GM18498 (cell line): ENCODE results near the gene DCDC2B.
"Not testable (repeated sequence)": the region's sequence is repeated elsewhere in the genome, so short reads cannot be mapped to it uniquely, and the experiment has no call there.

Experiments used
- ATAC-seq: cut with Tn5 transposase; IDR thresholded peaks from one replicate; pipeline ENCODE4 v1.9.1; 2021; ENCODE audit warnings: mild to moderate bottlenecking, moderate library complexity; ENCODE audit not compliant: unreplicated experiment

DCDC2B gene

DNA sequence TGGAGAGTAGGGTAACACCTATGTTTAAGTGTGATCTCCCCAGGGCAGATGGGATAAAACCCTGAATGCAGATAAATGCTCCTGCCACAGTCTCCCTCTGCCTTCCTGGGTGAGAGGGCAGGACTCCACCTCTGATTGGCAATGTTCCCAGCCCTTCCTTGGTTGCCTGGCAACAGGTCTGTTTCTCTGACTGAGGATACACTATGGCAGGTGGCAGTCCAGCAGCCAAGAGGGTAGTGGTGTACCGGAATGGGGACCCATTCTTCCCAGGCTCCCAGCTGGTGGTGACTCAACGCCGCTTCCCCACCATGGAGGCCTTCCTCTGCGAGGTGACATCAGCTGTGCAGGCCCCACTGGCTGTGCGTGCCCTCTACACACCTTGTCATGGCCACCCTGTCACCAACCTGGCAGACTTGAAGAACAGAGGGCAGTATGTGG lies at the start of gene DCDC2B:
Gene DCDC2B, plus strand, starts transcription at position 199 of the 438 bp plus-strand sequence. Its CDS starts 5 bp downstream, at position 204.
- ATAC-seq, result no peak

DNA sequence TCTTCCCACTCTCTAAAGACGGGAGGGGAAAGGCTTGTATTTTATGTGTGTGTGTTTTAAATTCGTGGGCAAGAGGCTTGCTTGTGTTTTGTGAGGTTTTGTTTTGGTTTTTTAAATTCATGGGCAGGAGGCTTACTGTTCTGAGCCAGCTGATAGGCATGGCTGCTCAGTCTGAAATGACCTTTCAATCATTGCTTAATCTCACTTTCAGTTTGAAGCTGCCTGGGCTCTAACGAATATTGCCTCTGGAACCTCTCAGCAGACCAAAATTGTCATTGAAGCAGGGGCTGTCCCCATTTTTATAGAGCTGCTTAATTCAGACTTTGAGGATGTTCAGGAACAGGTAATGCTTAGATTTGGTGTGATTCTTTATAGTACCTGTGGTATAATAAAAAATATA lies 49.7 kb upstream of the DCDC2B start:
- no peak for ATAC-seq

DNA sequence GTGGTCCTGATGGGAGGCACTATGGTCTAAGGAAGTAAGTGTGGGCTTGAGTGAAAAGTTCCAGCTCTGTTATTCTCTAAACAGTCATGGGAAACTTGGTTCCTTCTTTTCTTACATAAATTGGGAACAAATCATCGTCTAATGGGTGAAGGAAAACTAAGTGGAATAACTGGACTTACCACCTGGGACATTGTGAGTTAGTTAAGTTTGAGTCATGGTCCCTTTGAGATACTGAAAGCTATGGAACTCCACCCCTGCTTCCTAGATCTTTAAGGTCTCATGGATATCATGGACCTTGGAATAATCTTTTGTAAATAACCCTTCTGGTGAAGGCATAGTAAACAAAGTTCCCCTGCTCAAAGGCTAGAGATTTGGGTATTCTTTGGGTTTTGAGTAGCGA lies 45.5 kb upstream of the DCDC2B start:
- no peak for ATAC-seq

DNA sequence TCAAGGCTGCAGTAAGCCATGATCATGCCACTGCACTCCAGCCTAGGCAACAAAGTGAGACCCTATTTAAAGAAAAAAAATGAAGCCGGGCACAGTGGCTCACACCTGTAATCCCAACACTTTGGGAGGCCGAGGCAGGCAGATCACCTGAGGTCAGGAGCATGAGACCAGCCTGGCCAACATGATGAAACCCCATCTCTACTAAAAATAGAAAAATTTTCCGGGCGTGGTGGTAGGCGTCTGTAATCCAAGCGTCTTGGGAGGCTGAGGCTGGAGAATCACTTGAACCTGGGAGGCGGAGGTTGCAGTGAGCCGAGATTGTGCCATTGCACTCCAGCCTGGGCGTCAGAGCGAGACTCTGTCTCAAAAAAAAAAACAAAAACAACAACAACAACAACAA lies 43.3 kb upstream of the DCDC2B start:
- ATAC-seq, result not testable (repeated sequence)

DNA sequence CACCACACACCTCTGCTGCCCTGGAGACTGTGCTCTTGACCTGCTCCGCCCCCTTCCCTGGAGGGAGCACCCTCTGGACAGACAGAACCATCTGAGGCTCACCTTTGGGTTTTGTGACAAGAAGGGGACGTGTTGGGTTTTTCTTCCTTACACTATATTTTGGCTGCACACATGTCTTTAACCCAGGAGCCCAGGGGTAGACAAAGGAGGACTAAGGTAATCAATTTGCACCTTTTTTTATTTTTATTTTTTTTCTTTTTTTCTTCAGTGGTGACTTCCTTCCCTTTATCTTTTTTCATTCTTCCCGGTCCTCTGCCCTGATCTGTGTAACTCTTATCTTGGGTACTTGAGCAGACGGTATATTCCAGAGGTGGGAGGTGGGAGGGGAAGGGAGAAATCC lies 37.9 kb upstream of the DCDC2B start:
- ATAC-seq, result no peak

DNA sequence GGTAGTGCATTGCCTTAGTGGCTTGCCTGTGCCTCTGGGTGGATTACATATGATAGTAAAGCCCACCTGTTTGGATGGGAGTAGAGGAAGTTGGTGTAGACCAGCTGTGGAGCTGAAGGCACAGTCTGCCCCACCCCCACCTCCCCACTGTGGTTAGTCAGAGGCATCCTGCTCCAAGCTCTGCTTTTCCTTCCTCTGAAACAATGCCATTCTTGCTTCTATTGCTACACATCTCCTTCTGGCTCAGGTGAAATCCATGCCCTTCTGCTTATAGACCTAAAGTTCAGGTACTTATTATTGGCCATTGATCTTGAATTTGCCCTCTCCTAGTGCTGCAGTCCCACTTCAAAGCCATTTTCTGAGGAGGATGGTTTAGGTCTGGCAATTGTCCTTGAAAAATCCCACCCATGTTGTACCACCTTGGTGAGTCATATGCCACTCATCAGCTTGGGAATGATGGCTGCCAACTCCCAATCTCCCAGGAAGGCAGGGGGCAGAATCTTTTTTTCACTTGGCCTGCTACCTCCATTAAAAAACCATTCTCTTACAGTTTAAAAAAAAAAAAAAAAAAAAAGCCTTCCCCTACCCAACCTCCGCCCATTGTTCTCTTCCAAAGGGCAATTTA lies 36.2 kb upstream of the DCDC2B start:
- no peak for ATAC-seq

DNA sequence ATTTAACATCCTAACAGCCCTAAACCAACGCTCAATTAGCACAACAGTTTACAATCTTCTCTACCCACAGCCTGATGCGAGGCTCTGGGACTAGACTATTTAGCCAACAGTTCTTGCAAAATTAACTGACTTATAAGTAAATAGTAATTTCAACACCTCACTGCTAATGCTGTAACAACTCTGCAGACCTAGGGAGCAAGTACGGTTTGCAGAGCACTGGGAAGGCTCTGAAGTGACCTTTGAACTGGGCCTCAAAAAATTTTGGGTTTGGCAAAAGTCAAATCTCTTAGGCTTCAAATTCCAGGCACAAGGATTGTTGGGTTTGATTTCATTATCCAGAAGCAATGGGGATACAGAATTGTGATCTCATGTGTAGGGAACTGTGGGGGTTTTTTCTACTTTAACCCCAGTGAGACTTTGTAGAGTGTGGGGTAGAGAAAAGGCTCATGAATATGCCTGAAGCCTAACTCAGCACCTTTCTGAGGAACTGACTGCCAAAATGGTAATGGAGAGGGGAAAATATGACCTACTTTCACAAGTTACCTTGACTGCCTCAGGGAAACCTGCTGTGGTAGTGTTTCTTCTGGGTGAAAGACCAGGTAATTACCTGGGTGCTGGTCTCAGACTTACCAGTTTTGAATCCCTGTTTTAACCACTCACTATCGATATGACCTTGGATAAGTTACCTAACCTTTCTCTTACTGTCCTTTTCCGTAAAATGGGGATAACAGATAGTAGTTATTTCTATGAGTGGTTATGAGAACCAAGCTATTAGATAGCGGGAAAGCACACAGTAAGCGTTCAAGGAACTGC lies 30.3 kb upstream of the DCDC2B start:
- no peak for ATAC-seq

DNA sequence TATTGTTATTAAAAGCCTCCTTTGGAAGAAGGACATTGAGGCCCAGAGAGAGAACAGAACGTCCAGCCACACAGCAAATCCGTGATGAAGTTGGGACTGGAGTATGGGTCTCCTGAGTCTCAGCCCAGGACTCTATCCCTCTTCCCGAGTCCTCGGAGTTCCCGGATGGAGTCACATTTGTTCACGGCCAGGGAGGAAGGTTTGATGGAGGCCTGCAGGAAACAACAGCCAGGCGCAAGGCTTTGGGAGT lies 29.8 kb upstream of the DCDC2B start:
- no peak for ATAC-seq

DNA sequence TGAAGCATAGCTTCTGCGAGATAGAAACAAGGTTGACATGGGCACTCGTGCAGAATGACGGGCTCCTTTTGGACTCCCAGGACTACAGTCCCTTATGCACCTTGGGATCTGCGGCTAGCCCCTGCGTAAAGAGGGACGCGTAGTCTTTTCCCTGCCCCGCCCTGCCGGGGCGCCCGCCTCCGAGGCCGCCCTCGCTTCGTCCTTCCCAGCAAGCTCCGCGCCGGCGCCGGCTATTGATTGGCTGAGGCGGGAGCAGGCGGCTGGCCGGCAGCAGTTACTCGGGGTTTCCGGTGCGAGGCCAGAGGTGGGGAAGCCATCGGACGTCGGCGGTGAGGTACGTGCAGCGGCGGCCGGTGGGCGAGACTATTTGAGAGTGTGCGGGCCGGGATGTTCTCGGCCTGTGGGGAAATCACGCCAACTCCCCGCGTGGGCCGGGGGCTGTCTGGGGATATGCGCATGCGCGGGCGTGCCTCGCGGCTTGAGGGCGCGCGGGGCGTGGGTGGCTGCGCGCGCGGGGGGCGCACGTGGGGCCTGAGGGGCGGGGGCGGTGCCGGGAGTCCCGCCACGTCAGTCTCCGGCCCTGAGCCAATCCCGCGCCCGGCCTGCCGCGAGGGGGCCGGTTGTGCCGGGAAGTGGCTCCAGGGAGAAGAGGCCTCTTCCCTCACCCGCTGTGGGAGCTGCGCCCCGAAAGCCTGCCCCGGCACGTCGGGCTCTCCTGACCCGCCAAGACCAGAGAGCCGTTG lies 29.3 kb upstream of the DCDC2B start, which contains the start of gene TXLNA:
Gene TXLNA, plus strand, starts transcription at position 233 of the 743 bp plus-strand sequence. CDS start 671 bp downstream, outside the sequence.
- ATAC-seq, result peak; percentile 88

DNA sequence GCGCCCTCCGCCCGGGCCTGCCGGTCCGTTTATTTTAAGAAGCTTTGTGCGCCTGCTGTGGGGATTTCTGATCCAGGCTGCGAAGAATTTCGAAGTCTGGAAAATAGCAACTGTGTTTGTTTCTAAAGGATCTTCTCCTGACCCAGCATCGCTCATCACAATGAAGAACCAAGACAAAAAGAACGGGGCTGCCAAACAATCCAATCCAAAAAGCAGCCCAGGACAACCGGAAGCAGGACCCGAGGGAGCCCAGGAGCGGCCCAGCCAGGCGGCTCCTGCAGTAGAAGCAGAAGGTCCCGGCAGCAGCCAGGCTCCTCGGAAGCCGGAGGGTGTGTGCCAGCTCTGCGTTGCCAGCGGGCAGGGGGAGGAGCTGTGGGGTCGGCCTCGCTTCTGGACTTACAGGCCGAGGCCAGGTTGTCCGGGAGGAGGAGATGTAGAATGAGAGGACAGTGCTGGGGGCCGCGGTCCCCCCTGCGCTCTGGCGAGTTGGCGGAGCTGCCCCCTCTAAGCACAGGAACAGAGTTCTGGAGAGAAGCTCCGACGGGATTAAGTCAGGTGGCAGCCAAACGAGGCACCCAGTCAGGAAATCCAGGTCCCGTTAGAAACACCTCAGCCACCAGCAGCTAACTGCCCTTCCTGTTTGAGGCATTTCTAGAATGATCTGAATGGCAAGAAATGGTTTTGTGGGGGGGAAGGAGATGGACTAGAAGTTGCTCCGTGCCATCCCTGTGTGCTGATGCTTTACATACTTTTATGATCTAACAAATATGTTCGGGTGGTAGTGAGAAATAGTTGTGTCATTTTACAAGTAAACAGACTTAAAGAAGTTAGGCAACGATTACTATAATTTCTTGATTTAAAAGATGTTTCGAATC lies 28.5 kb upstream of the DCDC2B start:
- no peak for ATAC-seq

DNA sequence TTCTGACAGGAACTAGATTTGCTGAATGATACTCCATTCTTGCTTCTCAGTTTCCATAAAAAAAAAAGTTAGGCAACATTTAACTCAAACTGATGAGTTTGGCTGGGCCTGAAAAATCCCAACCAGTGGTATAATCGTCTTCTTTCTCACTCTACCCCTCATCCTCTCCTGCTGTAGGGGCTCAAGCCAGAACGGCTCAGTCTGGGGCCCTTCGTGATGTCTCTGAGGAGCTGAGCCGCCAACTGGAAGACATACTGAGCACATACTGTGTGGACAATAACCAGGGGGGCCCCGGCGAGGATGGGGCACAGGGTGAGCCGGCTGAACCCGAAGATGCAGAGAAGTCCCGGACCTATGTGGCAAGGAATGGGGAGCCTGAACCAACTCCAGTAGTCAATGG lies 27.8 kb upstream of the DCDC2B start:
- no peak for ATAC-seq

DNA sequence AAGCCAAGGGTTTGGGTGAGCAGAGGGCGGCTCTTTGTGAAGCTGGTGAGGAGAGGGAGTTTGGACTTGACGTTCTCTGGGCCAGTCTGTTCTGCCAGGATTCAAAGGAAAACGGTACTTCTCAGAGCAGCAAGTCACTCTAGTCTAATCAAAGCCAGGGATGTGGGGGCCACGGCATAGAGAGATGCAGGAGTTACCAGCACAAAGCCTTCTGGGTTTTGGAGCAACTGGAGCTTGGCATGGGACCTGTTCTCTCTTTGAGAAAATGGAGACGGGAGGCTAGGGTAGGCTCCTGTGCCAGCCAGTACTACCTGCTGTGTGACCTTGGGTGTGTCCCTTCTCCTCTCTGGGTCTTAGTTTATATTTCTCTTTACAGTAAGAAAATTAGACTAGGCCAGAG lies 27.3 kb upstream of the DCDC2B start:
- ATAC-seq, result no peak

DNA sequence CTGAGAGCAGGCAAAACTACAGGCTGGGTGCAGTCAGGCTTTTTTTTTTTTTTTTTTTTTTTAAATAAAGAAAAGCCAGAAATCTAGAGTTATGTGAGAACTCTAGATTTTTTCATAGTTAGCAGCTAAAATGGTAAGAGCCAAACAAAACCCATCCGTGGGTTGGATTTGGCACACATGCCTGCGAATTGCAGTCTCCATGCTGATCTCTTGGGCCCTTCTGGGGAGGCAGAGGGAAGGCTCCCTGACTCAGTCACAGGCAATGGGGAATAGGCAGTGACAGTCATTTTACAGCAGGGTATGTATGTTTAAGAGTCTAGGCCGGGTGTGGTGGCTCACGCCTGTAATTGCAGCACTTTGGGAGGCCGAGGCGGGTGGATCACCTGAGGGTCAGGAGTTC lies 26.8 kb upstream of the DCDC2B start:
- no peak for ATAC-seq

DNA sequence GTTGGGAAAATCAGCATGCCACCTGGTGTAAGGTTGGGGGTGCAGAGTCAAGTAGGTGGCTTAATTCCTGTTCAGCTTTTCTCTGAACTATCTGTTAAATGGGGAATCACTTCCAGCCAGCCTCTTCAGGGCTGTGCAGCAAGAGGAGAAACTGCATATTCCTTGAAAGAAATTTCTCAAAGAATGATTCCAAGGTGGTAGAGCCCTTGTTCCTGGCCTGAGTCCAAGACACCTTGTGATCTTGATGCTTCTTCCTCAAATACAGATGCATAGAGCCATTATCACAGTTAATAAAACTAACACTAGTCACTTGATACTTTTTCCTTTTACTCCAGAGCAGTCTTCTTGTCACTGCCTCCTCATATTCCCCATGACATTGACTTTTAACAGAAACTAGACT lies 24.2 kb upstream of the DCDC2B start:
- no peak for ATAC-seq

DNA sequence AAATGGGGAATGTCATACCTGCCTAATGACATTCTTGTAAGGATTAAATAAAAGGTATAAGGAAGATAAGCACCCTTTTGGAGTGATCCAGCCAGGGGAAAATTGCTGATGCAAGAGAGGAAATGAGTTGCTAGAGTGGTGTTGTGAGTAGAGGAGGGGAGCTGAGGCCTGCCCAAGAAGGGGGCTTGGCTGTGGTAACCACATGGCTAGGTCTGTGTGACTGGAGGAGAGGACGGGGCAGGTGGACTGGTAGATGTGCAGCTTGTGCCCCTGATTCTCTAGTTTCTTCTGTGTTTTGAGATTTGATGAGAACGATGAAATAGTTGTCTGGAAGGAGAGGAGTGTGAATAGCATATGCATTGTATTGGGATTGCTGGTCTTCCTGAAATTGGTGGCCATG lies 22.8 kb upstream of the DCDC2B start:
- no peak for ATAC-seq

DNA sequence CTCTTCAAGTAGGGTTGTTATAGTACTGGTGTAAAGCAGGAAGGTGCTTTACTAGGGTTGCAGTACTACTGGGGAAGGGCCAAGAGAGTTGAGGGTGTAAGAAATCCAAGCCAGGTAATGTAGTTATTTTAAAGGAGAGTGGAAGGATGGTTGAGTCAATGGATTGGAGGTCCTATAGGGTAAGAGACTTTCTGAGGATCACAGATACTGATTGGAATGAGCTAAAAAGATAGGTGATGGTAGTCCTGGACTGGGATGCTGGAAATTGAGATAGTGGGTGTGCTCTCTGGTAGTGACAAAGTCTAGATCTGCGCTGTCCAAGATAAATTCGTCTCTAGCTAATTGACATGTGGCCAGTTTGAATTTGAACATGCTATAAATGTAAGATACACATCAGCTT lies 22.4 kb upstream of the DCDC2B start:
- no peak for ATAC-seq

DNA sequence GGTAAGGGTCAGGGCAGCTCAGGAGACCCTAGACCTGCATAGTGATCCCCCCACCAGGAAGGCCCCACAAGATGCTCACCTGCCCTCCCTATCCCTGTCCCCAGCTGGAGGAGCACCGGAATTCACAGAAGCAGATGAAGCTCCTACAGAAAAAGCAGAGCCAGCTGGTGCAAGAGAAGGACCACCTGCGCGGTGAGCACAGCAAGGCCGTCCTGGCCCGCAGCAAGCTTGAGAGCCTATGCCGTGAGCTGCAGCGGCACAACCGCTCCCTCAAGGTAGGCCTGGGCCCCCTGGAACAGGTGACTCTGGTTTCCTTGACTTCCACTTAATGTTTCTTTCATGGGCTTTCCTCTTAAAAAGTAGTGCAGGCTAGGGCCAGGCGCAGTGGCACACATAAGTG lies 21.0 kb upstream of the DCDC2B start:
- no peak for ATAC-seq

DNA sequence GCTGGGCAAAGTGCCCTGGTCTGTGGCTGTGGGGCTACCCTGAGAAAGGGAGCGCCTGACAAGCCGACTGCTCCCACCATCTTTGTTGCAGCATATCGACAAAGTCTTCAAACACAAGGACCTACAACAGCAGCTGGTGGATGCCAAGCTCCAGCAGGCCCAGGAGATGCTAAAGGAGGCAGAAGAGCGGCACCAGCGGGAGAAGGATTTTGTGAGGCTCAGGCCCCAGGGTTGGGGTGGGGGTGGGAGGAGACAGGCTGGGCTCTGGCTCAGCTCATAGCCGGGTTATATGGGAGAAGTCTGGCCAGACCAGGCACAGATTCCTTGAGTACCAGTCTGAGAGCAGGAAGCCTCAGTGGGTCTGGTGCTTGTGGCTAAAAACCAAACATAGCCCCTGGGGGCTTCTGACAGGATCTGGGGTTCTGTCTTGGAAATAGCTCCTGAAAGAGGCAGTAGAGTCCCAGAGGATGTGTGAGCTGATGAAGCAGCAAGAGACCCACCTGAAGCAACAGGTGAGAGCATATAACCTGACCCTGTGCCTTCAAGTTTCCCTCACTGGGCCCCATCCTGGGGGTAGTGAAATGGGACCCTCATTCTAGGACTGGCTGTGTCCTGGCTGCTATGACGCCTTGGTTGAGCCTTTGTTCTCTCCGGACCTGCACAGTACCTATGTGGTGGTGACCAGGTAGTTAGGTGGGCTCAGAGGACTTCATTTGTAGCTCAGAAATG lies 16.5 kb upstream of the DCDC2B start:
- no peak for ATAC-seq

DNA sequence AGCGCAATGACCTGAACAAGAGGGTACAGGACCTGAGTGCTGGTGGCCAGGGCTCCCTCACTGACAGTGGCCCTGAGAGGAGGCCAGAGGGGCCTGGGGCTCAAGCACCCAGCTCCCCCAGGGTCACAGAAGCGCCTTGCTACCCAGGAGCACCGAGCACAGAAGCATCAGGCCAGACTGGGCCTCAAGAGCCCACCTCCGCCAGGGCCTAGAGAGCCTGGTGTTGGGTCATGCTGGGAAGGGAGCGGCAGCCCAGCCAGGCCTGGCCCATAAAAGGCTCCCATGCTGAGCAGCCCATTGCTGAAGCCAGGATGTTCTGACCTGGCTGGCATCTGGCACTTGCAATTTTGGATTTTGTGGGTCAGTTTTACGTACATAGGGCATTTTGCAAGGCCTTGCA lies 13.9 kb upstream of the DCDC2B start:
- no peak for ATAC-seq

DNA sequence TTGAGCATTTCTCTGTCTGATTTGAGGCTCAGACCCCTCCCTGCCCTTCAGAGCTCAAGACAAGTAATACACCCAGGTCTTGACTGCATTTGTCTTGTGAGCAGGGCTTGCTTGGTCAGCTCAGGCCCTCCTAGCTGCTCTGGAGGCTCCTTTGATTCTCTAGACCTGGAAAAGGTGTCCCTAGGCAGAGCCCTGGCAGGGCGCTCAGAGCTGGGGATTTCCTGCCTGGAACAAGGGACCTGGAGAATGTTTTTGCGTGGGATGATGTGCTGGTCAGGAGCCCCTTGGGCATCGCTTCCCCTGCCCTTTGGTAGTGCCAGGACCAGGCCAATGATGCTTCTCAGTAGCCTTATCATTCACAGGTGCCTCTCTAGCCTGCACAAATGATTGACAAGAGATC lies 13.4 kb upstream of the DCDC2B start:
- no peak for ATAC-seq
